ENCODE results near the gene CEP85. TPM values are rescaled to one million over a fixed set of nuclear protein-coding genes. Genes with fewer than 3 reads are reported as not detected.

CEP85 gene
- total and polyA plus RNA-seq, 9 of the 15 experiments (the other 6 are each of a cell fraction or from before 2014, with no cell fraction given) = 42.1 to 140 (median 92.6) TPM

GRCh38 chr1:26279456-26280332 is 45.7 kb downstream of the CEP85 start, which contains the start of gene SH3BGRL3 (continued):
- TF ChIP-seq STAG1 (CRISPR knock-in tag; IDR thresholded peaks at IDR 0.05; ENCODE audit: borderline replicate concordance) (no peak), THAP7 (CRISPR knock-in tag; IDR thresholded peaks at IDR 0.05) (peak; percentile 90; the same call in 1 of the 2 replicates), ZNF280B (CRISPR knock-in tag; IDR thresholded peaks at IDR 0.05) (no peak), SREBF1 (IDR thresholded peaks at IDR 0.05; ENCODE audit: borderline replicate concordance, low read depth, low read length) (no peak), TEAD2 (tag; IDR thresholded peaks at IDR 0.05) (no peak), KLF10 (CRISPR knock-in tag; IDR thresholded peaks at IDR 0.05) (no peak), TRIM28 (IDR thresholded peaks at IDR 0.05) (peak; percentile 62), ZNF780A (CRISPR knock-in tag; IDR thresholded peaks at IDR 0.05) (no peak), ZBTB49 (CRISPR knock-in tag; IDR thresholded peaks at IDR 0.05; ENCODE audit: borderline replicate concordance) (no peak), HMG20B (CRISPR knock-in tag; IDR thresholded peaks at IDR 0.05) (0 out of 2 replicates have a peak, but pooled peaks have one; percentile 63), SFPQ (IDR thresholded peaks at IDR 0.05; ENCODE audit: low read depth, low read length) (no peak), STAT5A (IDR thresholded peaks at IDR 0.05; ENCODE audit: borderline replicate concordance, low read length) (no peak), ZNF280A (IDR thresholded peaks at IDR 0.05; ENCODE audit: low read depth, partially characterized antibody) (no peak), STAT5B (CRISPR knock-in tag; IDR thresholded peaks at IDR 0.05) (no peak), SIRT6 (IDR thresholded peaks at IDR 0.05; ENCODE audit: low read depth, low read length) (peak; percentile 48), SP1 (CRISPR knock-in tag; IDR thresholded peaks at IDR 0.05) (peak; percentile 84), TCFL5 (CRISPR knock-in tag; conservative IDR thresholded peaks at IDR 0.05) (no peak), NFRKB (IDR thresholded peaks at IDR 0.05; ENCODE audit: low read depth) (0 out of 2 replicates have a peak, but pooled peaks have one; percentile 16), ZNF347 (CRISPR knock-in tag; IDR thresholded peaks at IDR 0.05; ENCODE audit: low read depth) (peak; percentile 46; the same call in 1 of the 2 replicates), RNF2 (IDR thresholded peaks at IDR 0.05) (peak; percentile 87)

All from K562 (cell line).